ENCODE measurements around the gene PTCRA.

The PTCRA gene

DNA sequence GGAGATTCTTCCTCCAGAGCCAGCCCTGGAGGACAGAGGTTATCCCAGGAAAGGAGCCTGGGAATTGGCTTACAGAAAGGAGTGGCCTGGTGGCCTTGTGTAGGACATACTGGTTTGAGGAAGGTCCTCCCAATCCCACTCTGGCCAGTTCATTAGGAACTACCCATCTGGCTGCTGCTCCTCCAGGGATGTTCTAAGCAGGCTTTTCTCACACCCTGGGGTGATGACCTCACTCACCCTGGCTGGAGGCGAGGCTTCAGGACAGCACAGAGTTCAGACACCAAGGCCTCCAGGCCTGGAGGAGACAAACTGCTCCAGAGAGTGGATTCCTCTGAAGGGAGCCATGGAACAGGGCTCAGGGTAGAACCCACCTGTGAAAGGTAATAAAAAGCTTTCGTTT is 53.6 kb downstream of the PTCRA start:
- Histone ChIP-seq H3K9me3 (no peaks in the 10 kb centered on the region), H3K36me3 (peaks cover 90% of the 10 kb centered on the region), H3K27ac (no peak overlapping the region), H4K20me1 (peaks cover 9% of the 10 kb centered on the region; the same call in 1 of the 2 replicates), H3K4me2 (no peak overlapping the region), H3K4me1 (peaks cover 4% of the 10 kb centered on the region; the same call in 1 of the 2 replicates), H3K27me3 (no peaks in the 10 kb centered on the region), H3K4me3 (no peak overlapping the region), H3K9ac (no peak overlapping the region)
- TF ChIP-seq Cebpa-rat (IDR thresholded peaks at IDR 0.05), result no peak

GRCh38 chr6:42969934-42970333 is 54.1 kb downstream of the PTCRA start:
- no peak for TF ChIP-seq Cebpa-rat (IDR thresholded peaks at IDR 0.05)
- H3K4me2 ChIP-seq, result no peak overlapping the region
- H3K36me3 ChIP-seq, result peaks cover 90% of the 10 kb centered on the region
- H3K9ac ChIP-seq, result no peak overlapping the region
- no peaks in the 10 kb centered on the region for H3K27me3 ChIP-seq
- H3K4me1 ChIP-seq, result peaks cover 4% of the 10 kb centered on the region; the same call in 1 of the 2 replicates
- peaks cover 9% of the 10 kb centered on the region; the same call in 1 of the 2 replicates for H4K20me1 ChIP-seq
- no peak overlapping the region for H3K27ac ChIP-seq
- H3K9me3 ChIP-seq, result no peaks in the 10 kb centered on the region
- no peak overlapping the region for H3K4me3 ChIP-seq

GRCh38 chr6:42970871-42971612 is 55.2 kb downstream of the PTCRA start:
- Histone ChIP-seq H3K9ac (no peak overlapping the region), H3K4me1 (peaks cover 4% of the 10 kb centered on the region; the same call in 1 of the 2 replicates), H3K9me3 (no peaks in the 10 kb centered on the region), H3K36me3 (peaks cover 81% of the 10 kb centered on the region), H4K20me1 (peaks cover 9% of the 10 kb centered on the region; the same call in 1 of the 2 replicates), H3K4me3 (no peak overlapping the region), H3K27ac (no peak overlapping the region), H3K27me3 (no peaks in the 10 kb centered on the region), H3K4me2 (no peak overlapping the region)
- TF ChIP-seq Cebpa-rat (IDR thresholded peaks at IDR 0.05), result no peak

- no peaks in the 10 kb centered on the region for H3K9me3 ChIP-seq
- H4K20me1 ChIP-seq, result peaks cover 9% of the 10 kb centered on the region; the same call in 1 of the 2 replicates
- H3K9ac ChIP-seq, result no peak overlapping the region
- H3K27ac ChIP-seq, result no peak overlapping the region
- no peaks in the 10 kb centered on the region for H3K27me3 ChIP-seq
- no peak overlapping the region for H3K4me2 ChIP-seq
- TF ChIP-seq Cebpa-rat (IDR thresholded peaks at IDR 0.05), result no peak
- no peak overlapping the region for H3K4me3 ChIP-seq
- H3K36me3 ChIP-seq, result peaks cover 73% of the 10 kb centered on the region
- peaks cover 11% of the 10 kb centered on the region for H3K4me1 ChIP-seq
Observed at GRCh38 chr6:42971746-42972327, 56.0 kb downstream of the PTCRA start.

DNA sequence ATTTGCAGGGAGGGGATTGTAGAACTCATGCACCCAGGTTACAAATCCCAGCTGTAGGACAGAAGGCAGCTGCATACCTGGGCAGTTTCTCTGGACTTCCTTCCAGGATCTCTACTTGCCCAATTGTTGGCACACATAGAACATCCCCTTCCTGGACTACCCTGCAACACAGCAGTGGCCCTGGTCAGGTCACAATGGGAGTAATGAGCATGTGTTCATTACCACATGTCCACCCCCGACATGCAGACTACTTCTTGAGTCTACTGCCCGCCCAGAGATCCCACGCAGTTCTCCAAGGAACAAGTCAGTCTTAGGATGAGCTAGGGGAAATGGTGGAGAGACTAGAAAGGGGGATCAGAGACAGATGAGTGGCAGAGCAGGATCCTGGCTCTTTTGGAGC is 58.1 kb downstream of the PTCRA start:
- no peak for TF ChIP-seq Cebpa-rat (IDR thresholded peaks at IDR 0.05)
- no peaks in the 10 kb centered on the region for H3K9me3 ChIP-seq
- no peaks in the 10 kb centered on the region for H3K27me3 ChIP-seq
- no peak overlapping the region for H3K4me2 ChIP-seq
- peaks cover 57% of the 10 kb centered on the region for H3K36me3 ChIP-seq
- no peak overlapping the region for H3K9ac ChIP-seq
- no peak overlapping the region for H3K27ac ChIP-seq
- no peak overlapping the region for H3K4me3 ChIP-seq
- peaks cover 27% of the 10 kb centered on the region for H3K4me1 ChIP-seq
- peaks cover 14% of the 10 kb centered on the region; the same call in 1 of the 2 replicates for H4K20me1 ChIP-seq

GRCh38 chr6:42974919-42975505 is 59.2 kb downstream of the PTCRA start:
- Histone ChIP-seq H3K36me3 (peaks cover 46% of the 10 kb centered on the region), H3K27me3 (no peaks in the 10 kb centered on the region), H3K9me3 (no peaks in the 10 kb centered on the region), H4K20me1 (peaks cover 14% of the 10 kb centered on the region; the same call in 1 of the 2 replicates), H3K4me2 (no peak overlapping the region), H3K4me1 (peaks cover 30% of the 10 kb centered on the region), H3K4me3 (no peak overlapping the region), H3K27ac (no peak overlapping the region), H3K9ac (no peak overlapping the region)
- no peak for TF ChIP-seq Cebpa-rat (IDR thresholded peaks at IDR 0.05)
